ENCODE data around the gene CIAO2A.
"Not testable (repeated sequence)": the region's sequence is repeated elsewhere in the genome, so short reads cannot be mapped to it uniquely, and the experiment has no call there.

Gene CIAO2A

GRCh38 chr15:64072812-64073211 lies 20.8 kb downstream of the CIAO2A start:
- in situ Hi-C loops (cut with HindIII; ENCODE audit: low sequenced_read_pairs): no loop called here

- in situ Hi-C loops (cut with HindIII; ENCODE audit: low sequenced_read_pairs): no loop called here
Measured at GRCh38 chr15:64071931-64072765, 21.5 kb downstream of the CIAO2A start.

GRCh38 chr15:64070965-64071851 lies 22.4 kb downstream of the CIAO2A start:
- in situ Hi-C loops (cut with HindIII; ENCODE audit: low sequenced_read_pairs): no loop called here

- in situ Hi-C loops (cut with HindIII; ENCODE audit: low sequenced_read_pairs): no loop called here
Measured at GRCh38 chr15:64070106-64070505, 23.5 kb downstream of the CIAO2A start.

GRCh38 chr15:64068133-64068532 lies 25.5 kb downstream of the CIAO2A start:
- in situ Hi-C loops (cut with HindIII; ENCODE audit: low sequenced_read_pairs): no loop called here

GRCh38 chr15:64067564-64068030 lies 26.0 kb downstream of the CIAO2A start:
- in situ Hi-C loops (cut with HindIII; ENCODE audit: low sequenced_read_pairs): no loop called here

GRCh38 chr15:64066451-64066850 lies 27.2 kb downstream of the CIAO2A start:
- in situ Hi-C loops (cut with HindIII; ENCODE audit: low sequenced_read_pairs): no loop called here

- in situ Hi-C loops (cut with HindIII; ENCODE audit: low sequenced_read_pairs): no loop called here
Measured at GRCh38 chr15:64060716-64061115, 32.9 kb downstream of the CIAO2A start.

GRCh38 chr15:64059104-64059503 lies 34.5 kb downstream of the CIAO2A start:
- in situ Hi-C loops (cut with HindIII; ENCODE audit: low sequenced_read_pairs): not testable (repeated sequence)

- in situ Hi-C loops (cut with HindIII; ENCODE audit: low sequenced_read_pairs): no loop called here
Measured at GRCh38 chr15:64058279-64058678, 35.4 kb downstream of the CIAO2A start.

- in situ Hi-C loops (cut with HindIII; ENCODE audit: low sequenced_read_pairs): loop anchor here (5.0 kb wide), 1 partner anchor 106 kb away; no protein-coding TSS in a partner anchor
Measured at GRCh38 chr15:64053674-64054073, 40.0 kb downstream of the CIAO2A start.

GRCh38 chr15:64052925-64053491 lies 40.6 kb downstream of the CIAO2A start:
- in situ Hi-C loops (cut with HindIII; ENCODE audit: low sequenced_read_pairs): loop anchor here (5.0 kb wide), 1 partner anchor 106 kb away; no protein-coding TSS in a partner anchor

- in situ Hi-C loops (cut with HindIII; ENCODE audit: low sequenced_read_pairs): loop anchor here (5.0 kb wide), 1 partner anchor 104 kb away; no protein-coding TSS in a partner anchor
Measured at GRCh38 chr15:64051407-64052259, 42.0 kb downstream of the CIAO2A start.

GRCh38 chr15:64051093-64051402 lies 42.6 kb downstream of the CIAO2A start:
- in situ Hi-C loops (cut with HindIII; ENCODE audit: low sequenced_read_pairs): loop anchor here (5.0 kb wide), 1 partner anchor 104 kb away; no protein-coding TSS in a partner anchor

GRCh38 chr15:64050281-64051092 lies 43.2 kb downstream of the CIAO2A start:
- in situ Hi-C loops (cut with HindIII; ENCODE audit: low sequenced_read_pairs): loop anchor here (5.0 kb wide), 1 partner anchor 103 kb away; no protein-coding TSS in a partner anchor

- in situ Hi-C loops (cut with HindIII; ENCODE audit: low sequenced_read_pairs): no loop called here
Measured at GRCh38 chr15:64048781-64049460, 44.7 kb downstream of the CIAO2A start.

GRCh38 chr15:64046421-64047153 lies 47.1 kb downstream of the CIAO2A start, which contains the start of gene DAPK2:
DAPK2 (minus strand) TSS chr15:64046485; CDS start chr15:64040261, 6,224 bp downstream.
- in situ Hi-C loops (cut with HindIII; ENCODE audit: low sequenced_read_pairs): no loop called here

All from endothelial cell of hepatic sinusoid (primary cell).